Myocyte (in vitro differentiated cells): ENCODE results near the gene HIGD1C. TPM values are rescaled to one million over a fixed set of nuclear protein-coding genes. Genes with fewer than 3 reads are reported as not detected.

ENCODE experiments used
- DNase-seq: peaks from one replicate; pipeline ENCODE4 v3.0.0-alpha.2; 2012; ENCODE audit warnings: low read depth
- total RNA-seq: library from RNA; depleted of rRNA; stranded (reverse); fragments of >200 nt; gene quantifications from 2 replicates; pipeline ENCODE4 v1.2.3, GENCODE V29; 2014

Gene HIGD1C
- total RNA-seq, 1 donor from 2014 or later, result not detected

GRCh38 chr12:50981319-50982239, 29.2 kb downstream of the HIGD1C start:
- no peak for DNase-seq

- DNase-seq, result no peak
Measured at GRCh38 chr12:50984586-50985298, 32.4 kb downstream of the HIGD1C start.

GRCh38 chr12:50985322-50985721, 33.0 kb downstream of the HIGD1C start:
- DNase-seq, result peak; percentile 70

GRCh38 chr12:50986966-50987737, 34.8 kb downstream of the HIGD1C start:
- peak; percentile 74 for DNase-seq

- DNase-seq, result no peak
Measured at GRCh38 chr12:50988051-50988450, 35.7 kb downstream of the HIGD1C start.

GRCh38 chr12:50988871-50989270, 36.5 kb downstream of the HIGD1C start:
- no peak for DNase-seq

GRCh38 chr12:50990147-50990727, 37.9 kb downstream of the HIGD1C start:
- no peak for DNase-seq

- DNase-seq, result no peak
Measured at GRCh38 chr12:50990791-50991190, 38.4 kb downstream of the HIGD1C start.

- DNase-seq, result no peak
Measured at GRCh38 chr12:50991291-50991690, 38.9 kb downstream of the HIGD1C start.

- peak; percentile 63 for DNase-seq
Measured at GRCh38 chr12:50992819-50993218, 40.5 kb downstream of the HIGD1C start.

- DNase-seq, result no peak
Measured at GRCh38 chr12:50999093-50999492, 46.7 kb downstream of the HIGD1C start.

- no peak for DNase-seq
Measured at GRCh38 chr12:51000245-51000644, 47.9 kb downstream of the HIGD1C start.

GRCh38 chr12:51001799-51002198, 49.5 kb downstream of the HIGD1C start:
- DNase-seq, result no peak

GRCh38 chr12:51004504-51004903, 52.2 kb downstream of the HIGD1C start:
- no peak for DNase-seq

- no peak for DNase-seq
Measured at GRCh38 chr12:51005030-51005429, 52.7 kb downstream of the HIGD1C start.

- DNase-seq, result no peak
Measured at GRCh38 chr12:51005671-51006070, 53.3 kb downstream of the HIGD1C start.

GRCh38 chr12:51008329-51009055, 56.1 kb downstream of the HIGD1C start:
- peak; percentile 20 for DNase-seq

- peak; percentile 72 for DNase-seq
Measured at GRCh38 chr12:51009056-51009440, 56.7 kb downstream of the HIGD1C start.

- peak; percentile 39 for DNase-seq
Measured at GRCh38 chr12:51011955-51012354, 59.6 kb downstream of the HIGD1C start.

GRCh38 chr12:51012570-51013236, 60.4 kb downstream of the HIGD1C start:
- DNase-seq, result peak; percentile 28
